Mesenchymal stem cell (in vitro differentiated cells and primary cell): ENCODE data around the gene MB.

Experiments used
- DNase-seq: peaks from one replicate; pipeline ENCODE4 v3.0.0-alpha.2; 2013
- H2AFZ ChIP-seq: one replicate; pipeline ENCODE4 v1.6.1; 2013; ENCODE audit warnings: low read depth, mild to moderate bottlenecking, control low read depth, inconsistent platforms, low read length, moderate library complexity
- H2AK5ac ChIP-seq: 2 replicates; pipeline ENCODE4 v1.6.1; 2013; ENCODE audit warnings: low read length, moderate library complexity, mild to moderate bottlenecking, inconsistent platforms; ENCODE audit not compliant: severe bottlenecking
- H2BK120ac ChIP-seq: one replicate; pipeline ENCODE4 v1.6.1; 2013; ENCODE audit warnings: low read depth, mild to moderate bottlenecking, inconsistent platforms, low read length, moderate library complexity
- H2BK12ac ChIP-seq, 2 experiments: one replicate each; pipeline ENCODE4 v1.6.1; 2013; ENCODE audit warnings: inconsistent platforms in 2 of 2, low read length in 2 of 2, mild to moderate bottlenecking in 2 of 2, moderate library complexity in 2 of 2, control low read depth in 1 of 2
- H2BK15ac ChIP-seq: one replicate; pipeline ENCODE4 v1.6.1; 2013; ENCODE audit warnings: mild to moderate bottlenecking, low read depth, inconsistent platforms; ENCODE audit not compliant: poor library complexity, severe bottlenecking
- H2BK5ac ChIP-seq: 2 replicates; pipeline ENCODE4 v1.6.1; 2013; ENCODE audit warnings: low read depth, mild to moderate bottlenecking, low read length, control low read depth, inconsistent platforms; ENCODE audit not compliant: poor library complexity, severe bottlenecking
- H3K14ac ChIP-seq, 2 experiments: one replicate each; pipeline ENCODE4 v1.6.1; 2013; ENCODE audit warnings: inconsistent platforms in 2 of 2, low read length in 2 of 2, control low read depth in 1 of 2, mild to moderate bottlenecking in 1 of 2, moderate library complexity in 1 of 2
- H3K18ac ChIP-seq, 2 experiments: one replicate each; pipeline ENCODE4 v1.6.1; 2013; ENCODE audit warnings: inconsistent platforms in 2 of 2, low read length in 2 of 2, control low read depth in 1 of 2, low read depth in 1 of 2, mild to moderate bottlenecking in 1 of 2
- H3K23ac ChIP-seq, 2 experiments: one replicate each; pipeline ENCODE4 v1.6.1; 2013; ENCODE audit warnings: inconsistent platforms in 2 of 2, low read length in 2 of 2, mild to moderate bottlenecking in 2 of 2, moderate library complexity in 2 of 2, control low read depth in 1 of 2
- H3K27ac ChIP-seq: 2 replicates; pipeline ENCODE4 v1.5.1; 2013; ENCODE audit warnings: mild to moderate bottlenecking, moderate library complexity, low read length, control low read depth, inconsistent platforms; ENCODE audit not compliant: poor library complexity, severe bottlenecking
- H3K27me3 ChIP-seq, 2 experiments: 2 replicates each; pipeline versions ENCODE4 v1.6.1 to v1.7.0; 2013; ENCODE audit warnings: low read length in 2 of 2, mild to moderate bottlenecking in 2 of 2, moderate library complexity in 2 of 2, control low read depth in 1 of 2, inconsistent platforms in 1 of 2; ENCODE audit not compliant: control insufficient read depth in 1 of 2, insufficient read depth in 1 of 2
- H3K36me3 ChIP-seq, 2 experiments: 2 replicates each; pipeline versions ENCODE4 v1.6.1 to v1.7.0; 2013; ENCODE audit warnings: low read length in 2 of 2, control low read depth in 1 of 2, inconsistent platforms in 1 of 2, low read depth in 1 of 2, mild to moderate bottlenecking in 1 of 2; ENCODE audit not compliant: insufficient read depth in 2 of 2, control insufficient read depth in 1 of 2
- H3K4ac ChIP-seq, 2 experiments: one replicate each; pipeline ENCODE4 v1.6.1; 2013; ENCODE audit warnings: inconsistent platforms in 2 of 2, low read length in 2 of 2, mild to moderate bottlenecking in 2 of 2, moderate library complexity in 2 of 2, control low read depth in 1 of 2, low read depth in 1 of 2
- H3K4me1 ChIP-seq: 2 replicates; pipeline ENCODE4 v1.6.1; 2013; ENCODE audit warnings: low read depth, low read length, control low read depth; ENCODE audit not compliant: control insufficient read depth, insufficient read depth
- H3K4me2 ChIP-seq: 2 replicates; pipeline ENCODE4 v1.6.1; 2013; ENCODE audit warnings: low read length, mild to moderate bottlenecking, inconsistent platforms; ENCODE audit not compliant: poor library complexity, severe bottlenecking
- H3K4me3 ChIP-seq, 2 experiments: 2 replicates each; pipeline versions ENCODE4 v1.5.1 to v1.7.0; 2013; ENCODE audit warnings: low read length in 2 of 2, mild to moderate bottlenecking in 2 of 2, control low read depth in 1 of 2, low read depth in 1 of 2; ENCODE audit not compliant: insufficient read depth in 1 of 2
- H3K79me1 ChIP-seq: replicated peaks from 2 replicates; pipeline ENCODE4 v1.6.1; 2013; ENCODE audit warnings: mild to moderate bottlenecking, control low read depth, low read length, inconsistent platforms; ENCODE audit not compliant: poor library complexity, severe bottlenecking
- H3K9ac ChIP-seq: 2 replicates; pipeline ENCODE4 v1.7.0; 2013; ENCODE audit warnings: mild to moderate bottlenecking, low read length, moderate library complexity
- H3K9me3 ChIP-seq: 2 replicates; pipeline ENCODE4 v1.7.0; 2013; ENCODE audit warnings: mild to moderate bottlenecking, low read length; ENCODE audit not compliant: control insufficient read depth
- H4K8ac ChIP-seq: one replicate; pipeline ENCODE4 v1.6.1; 2013; ENCODE audit warnings: inconsistent platforms, mild to moderate bottlenecking, low read length, moderate library complexity
- H4K91ac ChIP-seq: one replicate; pipeline ENCODE4 v1.6.1; 2013; ENCODE audit warnings: mild to moderate bottlenecking, low read length, inconsistent platforms
- WGBS: methylation state at CpG from one replicate; pipeline ENCODE4 v1.1.7; 2013; ENCODE audit warnings: mixed read lengths; 5-methylcytosine and 5-hydroxymethylcytosine counted together

The MB gene

DNA sequence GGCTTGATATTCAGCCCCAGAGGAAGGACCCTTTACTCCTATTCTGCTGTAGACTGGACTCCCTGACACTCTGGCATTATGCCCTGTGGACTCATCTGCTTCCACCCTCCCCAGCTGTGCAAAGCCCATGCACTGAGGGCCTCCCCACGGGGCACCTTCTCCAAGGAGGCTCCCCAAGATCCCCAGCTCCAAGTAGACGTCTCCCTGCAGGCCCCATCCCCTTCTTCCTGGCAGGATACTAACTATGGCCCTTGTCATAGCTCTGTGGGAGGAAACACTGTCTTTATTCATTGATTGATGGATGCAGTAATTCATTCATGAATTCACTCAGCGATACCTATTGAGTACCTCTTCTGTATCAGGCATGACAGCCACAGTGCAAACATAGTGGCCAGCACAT, 15.8 kb upstream of the MB start:
- no peak overlapping the region for H3K27ac ChIP-seq
- peaks cover 13% of the 10 kb centered on the region for H3K4me1 ChIP-seq
- H4K8ac ChIP-seq = no peak overlapping the region
- H3K4ac ChIP-seq = no peak overlapping the region
- DNase-seq = no peak
- H2AK5ac ChIP-seq = no peak overlapping the region
- no peak overlapping the region for H2BK5ac ChIP-seq
- H3K18ac ChIP-seq = no peak overlapping the region
- H3K4me3 ChIP-seq = no peak overlapping the region
- no peak overlapping the region for H2AFZ ChIP-seq
- H3K27me3 ChIP-seq = peaks cover 0 to 9% of the 10 kb centered on the region in 2 experiments
- no peak overlapping the region for H3K4me2 ChIP-seq
- H3K9me3 ChIP-seq = no peaks in the 10 kb centered on the region
- no peak overlapping the region for H3K23ac ChIP-seq
- H4K91ac ChIP-seq = no peak overlapping the region
- no peak overlapping the region for H2BK15ac ChIP-seq
- H3K9ac ChIP-seq = no peak overlapping the region
- WGBS = 91% methylated on average over 3 of the region's 3 CpGs
- H3K14ac ChIP-seq = no peak overlapping the region
- no peaks in the 10 kb centered on the region for H3K79me1 ChIP-seq
- H2BK120ac ChIP-seq = no peak overlapping the region
- peak overlapping the region in 1 of 2 experiments; percentile 68 for H2BK12ac ChIP-seq
- no peaks in the 10 kb centered on the region for H3K36me3 ChIP-seq

DNA sequence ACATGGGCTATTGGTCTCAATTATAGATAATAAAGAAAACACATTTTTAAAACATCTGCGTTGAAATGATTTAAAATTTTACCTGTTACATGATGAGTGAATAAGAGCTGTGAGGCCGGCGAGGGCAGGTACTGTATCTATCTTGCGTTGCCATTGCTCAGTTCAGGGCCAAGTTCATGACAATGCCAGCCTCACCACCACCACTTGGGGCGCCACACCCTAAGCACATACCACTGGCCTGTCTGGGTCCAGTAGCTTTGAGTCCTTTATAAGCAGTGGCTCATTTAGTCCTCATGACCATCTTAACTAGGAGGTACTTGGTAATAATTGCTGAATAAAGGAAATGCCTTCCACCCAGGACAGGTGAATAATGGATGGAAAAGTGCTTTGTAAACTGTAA, 14.5 kb upstream of the MB start:
- Histone ChIP-seq H3K9me3 (no peaks in the 10 kb centered on the region), H2BK15ac (no peak overlapping the region), H3K9ac (no peak overlapping the region), H3K14ac (no peak overlapping the region), H3K18ac (no peak overlapping the region), H2AFZ (no peak overlapping the region), H2AK5ac (peak overlapping the region; percentile 33), H4K91ac (peak overlapping the region; percentile 18), H3K27me3 (no peaks in the 10 kb centered on the region), H3K4ac (no peak overlapping the region), H3K4me3 (no peak overlapping the region), H3K36me3 (no peaks in the 10 kb centered on the region), H2BK12ac (peak overlapping the region in 1 of 2 experiments; percentile 87), H2BK5ac (no peak overlapping the region), H3K27ac (no peak overlapping the region), H3K23ac (no peak overlapping the region), H3K79me1 (no peaks in the 10 kb centered on the region), H2BK120ac (no peak overlapping the region), H3K4me2 (no peak overlapping the region), H3K4me1 (peaks cover 13% of the 10 kb centered on the region), H4K8ac (no peak overlapping the region)
- DNase-seq = no peak
- 85% methylated on average over 4 of the region's 5 CpGs for WGBS

DNA sequence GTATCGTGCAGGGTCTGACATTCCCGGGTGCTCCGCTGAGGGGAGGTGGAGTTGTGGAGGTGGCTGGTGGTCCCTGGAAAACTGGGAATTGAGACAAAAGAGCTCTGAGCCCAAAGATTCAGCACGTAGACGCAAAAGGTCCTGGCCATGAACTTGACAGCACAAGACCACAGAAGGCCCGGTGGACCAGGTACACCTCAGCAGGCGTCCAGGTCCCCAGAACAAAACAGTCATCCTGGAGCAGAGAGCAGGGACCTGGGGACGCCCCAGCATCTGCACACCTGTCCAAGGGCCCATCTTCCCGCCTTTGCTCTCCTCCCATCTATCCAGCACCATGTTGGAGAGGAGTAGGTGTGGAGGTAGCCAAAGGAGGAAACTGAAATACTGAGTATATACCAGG, 13.8 kb upstream of the MB start:
- Histone ChIP-seq H3K27me3 (no peaks in the 10 kb centered on the region), H2BK5ac (no peak overlapping the region), H2BK15ac (no peak overlapping the region), H4K8ac (peak overlapping the region; percentile 79), H2BK120ac (no peak overlapping the region), H3K79me1 (no peaks in the 10 kb centered on the region), H3K23ac (no peak overlapping the region), H3K36me3 (no peaks in the 10 kb centered on the region), H3K4me3 (no peak overlapping the region), H3K4me2 (no peak overlapping the region), H3K27ac (no peak overlapping the region), H3K14ac (no peak overlapping the region), H2AK5ac (no peak overlapping the region), H3K4ac (peak overlapping the region; percentile 11 to 14), H3K9me3 (no peaks in the 10 kb centered on the region), H3K9ac (no peak overlapping the region), H2BK12ac (peak overlapping the region; percentile 46 to 88), H2AFZ (no peak overlapping the region), H4K91ac (peak overlapping the region; percentile 80), H3K4me1 (peaks cover 13% of the 10 kb centered on the region), H3K18ac (peak overlapping the region; percentile 29 to 44)
- 97% methylated on average over 8 of the region's 9 CpGs for WGBS
- DNase-seq = no peak

DNA sequence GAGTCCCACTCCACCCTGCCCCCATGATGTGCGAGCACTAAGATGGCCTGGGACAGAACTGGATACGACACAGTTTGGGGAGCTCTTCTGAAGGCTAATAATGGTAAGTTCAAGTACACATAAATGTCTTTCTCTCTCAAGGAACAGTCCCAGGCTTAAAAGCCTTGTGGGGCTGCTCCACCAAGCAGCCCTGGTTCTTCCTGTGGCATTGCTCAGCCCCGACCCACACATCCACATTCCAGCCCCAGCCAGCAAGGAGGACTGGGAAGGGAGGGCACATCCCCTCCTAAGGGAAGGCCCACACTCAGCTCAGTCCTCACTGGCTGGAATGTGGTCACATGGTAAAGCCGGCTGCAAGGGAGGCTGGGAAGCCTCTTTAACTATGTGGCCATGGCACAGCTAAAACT, 13.3 kb upstream of the MB start:
- no peak overlapping the region for H2BK5ac ChIP-seq

More for the DNA sequence above, 13.3 kb upstream of the MB start:
- Histone ChIP-seq H3K9ac (no peak overlapping the region), H3K27ac (no peak overlapping the region), H2BK12ac (peak overlapping the region; percentile 46 to 88), H3K23ac (no peak overlapping the region), H2AFZ (no peak overlapping the region), H3K4ac (peak overlapping the region in 1 of 2 experiments; percentile 11), H3K27me3 (no peaks in the 10 kb centered on the region), H3K36me3 (no peaks in the 10 kb centered on the region), H4K91ac (peak overlapping the region; percentile 80), H2AK5ac (no peak overlapping the region), H3K14ac (no peak overlapping the region), H3K79me1 (no peaks in the 10 kb centered on the region), H3K9me3 (no peaks in the 10 kb centered on the region), H3K4me3 (no peak overlapping the region), H4K8ac (peak overlapping the region; percentile 79), H3K4me2 (no peak overlapping the region), H3K4me1 (peaks cover 13% of the 10 kb centered on the region), H3K18ac (peak overlapping the region; percentile 44 to 81), H2BK15ac (peak overlapping the region; percentile 63), H2BK120ac (peak overlapping the region; percentile 29)
- WGBS = 38% methylated on average over 3 of the region's 4 CpGs
- peak; percentile 77 for DNase-seq
